Measurements from ENCODE around the gene KRTAP12-2.

KRTAP12-2 gene

GRCh38 chr21:44666401-44667320 is at the start of gene KRTAP12-2:
TSS of gene KRTAP12-2 (minus strand) at chr21:44666927. CDS start at chr21:44666886, 41 bp downstream.
- DNase-seq, result peak; percentile 55

- DNase-seq, result peak; percentile 36
Measured at GRCh38 chr21:44714905-44715304, 48.2 kb upstream of the KRTAP12-2 start.

- DNase-seq, result peak; percentile 51
Measured at GRCh38 chr21:44713846-44714245, 47.1 kb upstream of the KRTAP12-2 start.

- DNase-seq, result peak; percentile 27
Measured at GRCh38 chr21:44713130-44713529, 46.4 kb upstream of the KRTAP12-2 start.

DNA sequence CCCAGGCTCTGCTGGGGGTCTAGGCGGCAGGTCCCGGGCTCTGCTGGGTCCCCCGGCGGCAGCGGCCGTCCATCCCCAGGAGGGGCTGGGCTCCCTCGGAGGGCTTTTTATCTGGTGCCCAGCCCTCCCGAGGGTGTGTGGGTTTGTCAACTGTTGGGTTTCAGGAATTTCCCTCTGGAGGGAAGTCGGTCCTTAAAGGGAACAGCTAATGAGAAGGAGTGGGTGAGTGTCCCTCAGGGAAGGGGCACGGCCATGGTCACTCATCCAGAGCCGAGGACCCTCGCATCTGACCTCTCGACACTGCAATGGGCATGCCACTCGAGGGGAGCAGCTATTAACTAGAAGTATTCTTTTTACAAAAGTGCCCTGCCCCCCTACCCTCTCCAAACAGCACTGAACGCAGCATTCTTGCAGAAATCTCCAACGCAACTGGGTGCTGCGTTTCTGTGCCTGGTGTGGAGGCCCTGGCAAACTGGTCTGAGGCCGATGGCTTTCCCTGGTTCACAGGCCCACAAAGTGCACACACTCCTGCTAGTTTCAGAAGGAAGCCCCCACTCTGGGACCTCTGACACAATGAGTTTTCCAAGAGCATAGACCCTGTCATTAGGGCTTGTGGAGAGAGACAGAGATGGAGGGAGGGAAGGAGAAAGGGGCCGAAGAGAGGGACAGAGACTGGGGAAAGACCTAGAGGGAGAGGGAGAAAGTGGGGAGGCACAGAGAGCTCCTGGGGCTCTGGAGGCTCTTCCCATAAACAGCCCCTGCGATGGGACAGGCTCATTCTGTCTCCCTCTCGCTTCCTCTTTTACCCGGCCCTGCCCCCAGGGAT is 45.7 kb upstream of the KRTAP12-2 start:
- DNase-seq, result peak; percentile 31

DNA sequence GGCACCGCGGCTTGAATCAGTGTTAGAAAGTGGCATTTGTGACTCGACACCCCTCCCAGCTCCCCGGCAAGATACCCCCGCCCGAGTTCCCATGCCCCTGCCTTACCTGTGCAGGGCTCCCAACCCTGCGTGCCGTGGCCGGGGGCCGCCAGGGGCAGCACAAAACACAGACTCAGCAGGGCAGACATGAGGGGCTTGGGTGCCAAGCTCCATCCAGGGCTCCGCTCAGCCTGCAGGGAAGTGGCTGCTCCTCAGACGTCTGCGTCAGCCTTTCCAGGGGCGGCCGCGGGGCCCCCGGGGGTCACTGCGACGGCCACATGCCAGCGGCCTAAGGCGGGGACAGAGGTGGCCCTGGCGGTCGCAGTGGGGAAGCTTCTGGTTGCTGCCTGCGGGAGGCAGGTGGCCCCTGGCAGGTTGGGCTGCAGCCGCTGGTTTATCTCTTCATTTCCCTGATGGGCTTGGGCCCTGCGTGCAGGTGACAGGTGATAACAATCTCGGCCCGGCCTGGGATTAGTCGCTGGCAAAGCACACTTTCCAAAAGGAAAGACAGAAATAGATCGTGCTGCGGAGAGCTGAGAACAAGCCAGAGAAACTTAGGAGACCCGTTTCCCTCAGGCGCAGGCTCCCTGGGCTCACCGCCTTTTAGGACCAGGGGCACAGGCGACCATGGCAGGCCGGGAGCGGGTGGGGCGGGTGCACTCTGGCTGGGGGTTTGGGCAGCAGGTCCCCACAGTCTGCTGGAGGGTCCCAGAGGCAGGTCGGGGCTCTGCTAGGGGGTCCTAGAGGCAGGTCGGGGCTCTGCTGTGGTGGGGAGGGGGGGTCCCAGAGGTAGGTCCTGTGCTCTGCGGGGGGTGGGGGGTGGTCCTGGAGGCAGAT is 44.8 kb upstream of the KRTAP12-2 start, which contains the start of gene TSPEAR:
Gene TSPEAR (minus strand): TSS at position 246 of the 876 bp plus-strand sequence. CDS start 58 bp downstream, at position 188.
- peak; percentile 57 for DNase-seq

- DNase-seq, result peak; percentile 60
Measured at GRCh38 chr21:44710756-44711326, 44.1 kb upstream of the KRTAP12-2 start.

- DNase-seq, result peak; percentile 58
Measured at GRCh38 chr21:44710294-44710665, 43.6 kb upstream of the KRTAP12-2 start.

DNA sequence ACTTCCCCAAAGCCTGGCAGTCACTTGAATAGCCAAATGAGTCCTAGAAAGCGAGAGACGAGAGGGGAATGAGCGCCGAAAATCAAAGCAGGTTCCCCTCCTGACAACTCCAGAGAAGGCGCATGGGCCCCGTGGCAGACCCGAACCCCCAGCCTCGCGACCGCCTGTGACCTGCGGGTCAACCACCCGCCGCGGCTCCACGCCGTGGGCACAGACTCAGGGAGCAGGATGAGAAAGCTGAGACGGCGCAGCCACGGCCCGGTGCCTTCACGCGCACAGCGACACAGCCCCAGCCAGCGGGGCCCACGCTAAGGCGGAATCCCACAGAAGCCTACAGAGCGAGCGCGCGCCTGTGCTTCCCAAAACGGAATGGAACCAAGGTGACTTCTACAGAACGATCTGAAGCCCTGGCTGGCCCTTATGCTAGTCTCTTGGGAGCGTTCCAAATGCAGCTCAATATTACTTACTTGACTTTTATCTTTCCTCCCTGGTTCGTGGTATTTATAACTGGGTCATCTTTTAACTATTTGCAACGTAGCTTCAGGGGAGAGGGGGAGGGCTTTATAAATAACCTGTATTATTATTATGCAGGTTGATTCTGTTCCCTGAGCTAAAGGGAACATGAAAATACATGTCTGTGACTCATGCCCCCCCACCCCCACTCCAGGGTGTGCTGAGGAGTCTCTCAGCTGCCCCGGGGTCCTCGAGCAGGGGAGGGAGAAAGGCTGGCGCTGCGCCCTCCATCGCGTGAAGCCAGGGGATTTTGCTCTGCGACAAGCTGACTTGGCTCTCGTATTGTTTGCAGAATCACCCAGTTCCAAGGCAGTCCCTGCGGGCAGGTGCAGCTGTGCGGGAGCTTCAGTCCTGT is 42.9 kb upstream of the KRTAP12-2 start:
- peak; percentile 64 for DNase-seq

- peak; percentile 50 for DNase-seq
Measured at GRCh38 chr21:44708866-44709425, 42.2 kb upstream of the KRTAP12-2 start.

- peak; percentile 49 for DNase-seq
Measured at GRCh38 chr21:44708213-44708865, 41.6 kb upstream of the KRTAP12-2 start.

DNA sequence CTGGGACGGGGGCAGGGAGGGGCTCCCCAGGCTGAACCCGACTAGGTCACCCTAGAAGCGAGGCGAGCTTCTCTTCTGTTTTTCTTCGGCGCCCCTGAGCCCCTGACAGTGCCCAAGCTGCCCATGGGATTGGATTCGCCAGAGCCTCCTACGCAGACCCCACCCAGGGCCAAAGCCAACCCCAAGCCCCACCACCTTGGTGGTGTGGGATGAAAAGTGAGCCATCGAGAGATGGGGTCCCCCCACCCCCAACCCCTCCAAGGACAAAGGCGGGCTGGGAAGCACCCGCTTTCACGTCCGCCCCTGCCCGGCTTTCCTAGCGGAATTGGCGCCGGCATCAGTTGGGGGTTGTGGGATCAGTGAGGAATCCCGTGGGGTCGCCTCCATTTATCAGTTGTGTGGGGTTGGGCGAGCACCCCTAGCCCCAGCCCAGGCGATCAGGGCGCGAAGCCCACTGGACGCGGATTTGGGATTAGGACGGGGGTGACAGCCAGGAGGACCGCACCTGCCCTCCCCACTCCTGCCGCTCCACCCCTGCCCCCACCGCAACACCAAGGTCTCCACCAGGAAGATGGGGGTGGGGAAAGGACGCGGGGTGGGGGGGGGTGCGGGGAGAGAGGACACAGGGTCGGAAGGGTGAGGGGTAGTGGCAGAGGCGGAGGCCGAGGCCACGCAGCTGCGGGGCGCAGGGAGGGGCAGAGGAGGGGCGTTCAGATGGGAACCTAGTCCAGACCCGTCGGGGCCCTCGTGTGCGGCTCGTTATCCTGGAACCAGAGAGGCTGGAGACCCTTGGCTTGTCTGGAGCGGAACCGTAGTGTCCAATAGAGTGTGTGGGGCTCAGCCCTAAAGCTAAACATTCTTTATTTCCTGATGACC is 40.2 kb upstream of the KRTAP12-2 start:
- peak; percentile 53 for DNase-seq

DNA sequence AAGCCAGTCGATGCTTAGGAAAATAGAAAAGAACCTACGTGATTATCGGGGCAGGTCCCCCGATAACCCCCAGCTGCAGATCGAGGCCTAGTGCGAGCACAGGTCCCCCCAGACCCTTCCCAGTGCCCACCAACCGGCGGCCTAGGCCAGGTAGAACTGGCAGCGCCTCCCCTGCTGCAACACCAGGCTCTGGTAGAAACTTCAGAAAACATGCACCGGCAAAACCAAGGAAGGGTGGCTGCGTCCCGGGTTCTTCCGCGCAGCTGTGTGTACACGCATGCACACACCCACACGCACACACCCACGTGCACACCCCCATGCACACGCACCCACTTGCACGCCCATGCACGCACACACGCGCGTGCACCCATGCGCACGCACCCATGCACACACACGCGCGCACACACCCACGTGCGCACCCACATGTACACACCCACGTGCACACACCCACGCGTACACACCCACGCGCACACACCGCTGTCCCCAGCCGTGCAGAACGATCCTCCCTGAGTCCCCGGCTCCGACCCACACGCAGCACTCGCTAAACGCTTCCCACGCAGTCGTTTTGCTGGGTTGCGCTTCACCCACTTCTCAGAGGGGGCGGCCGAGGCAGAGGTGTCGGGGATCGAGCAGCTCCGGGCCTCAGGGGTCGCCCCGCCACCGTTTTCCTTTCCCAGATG is 39.4 kb upstream of the KRTAP12-2 start:
- DNase-seq, result peak; percentile 47

DNA sequence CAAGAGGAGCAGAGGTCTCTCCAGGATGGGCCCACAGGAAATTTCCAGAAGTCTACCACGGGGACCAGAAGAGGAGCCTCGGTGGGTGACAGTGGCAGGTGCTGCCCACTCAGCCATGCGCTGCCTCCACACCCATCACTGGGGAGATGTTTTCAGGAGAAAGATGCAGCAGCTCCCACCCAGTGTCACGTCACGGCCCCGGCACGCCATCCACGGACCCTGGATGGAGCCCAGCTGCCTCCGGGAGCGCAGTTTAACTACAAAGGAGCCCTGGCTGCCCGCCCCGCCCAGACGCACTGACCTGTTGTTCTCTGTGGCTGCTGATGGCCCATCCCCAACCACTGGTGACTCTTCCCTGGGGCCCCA is 37.9 kb upstream of the KRTAP12-2 start:
- DNase-seq, result peak; percentile 53

- peak; percentile 58 for DNase-seq
Measured at GRCh38 chr21:44703731-44704635, 37.3 kb upstream of the KRTAP12-2 start.

GRCh38 chr21:44702973-44703730 is 36.4 kb upstream of the KRTAP12-2 start:
- DNase-seq, result peak; percentile 45

All from activated effector memory CD4-positive, alpha-beta T cell treated with anti-CD3 and anti-CD28 coated beads, Interleukin-2, amount 50 U/mL, for 16 hours (primary cell).